ENCODE data around the gene CBX5. TPM values are rescaled to one million over a fixed set of nuclear protein-coding genes. Genes with fewer than 3 reads are reported as not detected.
A peak's percentile ranks its signal among the peaks of the same experiment; 100 is the strongest.

CBX5 gene
- total and polyA plus RNA-seq, 10 of the 15 experiments (the other 5 are each of a cell fraction or from before 2014, with no cell fraction given), result 46.7 to 138 (median 74.6) TPM

GRCh38 chr12:54240971-54241588 is 38.8 kb downstream of the CBX5 start (continued):
- TF ChIP-seq, protein P1, sequence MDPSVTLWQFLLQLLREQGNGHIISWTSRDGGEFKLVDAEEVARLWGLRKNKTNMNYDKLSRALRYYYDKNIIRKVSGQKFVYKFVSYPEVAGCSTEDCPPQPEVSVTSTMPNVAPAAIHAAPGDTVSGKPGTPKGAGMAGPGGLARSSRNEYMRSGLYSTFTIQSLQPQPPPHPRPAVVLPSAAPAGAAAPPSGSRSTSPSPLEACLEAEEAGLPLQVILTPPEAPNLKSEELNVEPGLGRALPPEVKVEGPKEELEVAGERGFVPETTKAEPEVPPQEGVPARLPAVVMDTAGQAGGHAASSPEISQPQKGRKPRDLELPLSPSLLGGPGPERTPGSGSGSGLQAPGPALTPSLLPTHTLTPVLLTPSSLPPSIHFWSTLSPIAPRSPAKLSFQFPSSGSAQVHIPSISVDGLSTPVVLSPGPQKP (IDR thresholded peaks at IDR 0.05; ENCODE audit: low read depth, low read length), result no peak
- TF ChIP-seq BCL11A (IDR thresholded peaks at IDR 0.05; ENCODE audit: low read depth, low read length), result peak; percentile 6; the same call in 1 of the 2 replicates
- TF ChIP-seq, protein P2, sequence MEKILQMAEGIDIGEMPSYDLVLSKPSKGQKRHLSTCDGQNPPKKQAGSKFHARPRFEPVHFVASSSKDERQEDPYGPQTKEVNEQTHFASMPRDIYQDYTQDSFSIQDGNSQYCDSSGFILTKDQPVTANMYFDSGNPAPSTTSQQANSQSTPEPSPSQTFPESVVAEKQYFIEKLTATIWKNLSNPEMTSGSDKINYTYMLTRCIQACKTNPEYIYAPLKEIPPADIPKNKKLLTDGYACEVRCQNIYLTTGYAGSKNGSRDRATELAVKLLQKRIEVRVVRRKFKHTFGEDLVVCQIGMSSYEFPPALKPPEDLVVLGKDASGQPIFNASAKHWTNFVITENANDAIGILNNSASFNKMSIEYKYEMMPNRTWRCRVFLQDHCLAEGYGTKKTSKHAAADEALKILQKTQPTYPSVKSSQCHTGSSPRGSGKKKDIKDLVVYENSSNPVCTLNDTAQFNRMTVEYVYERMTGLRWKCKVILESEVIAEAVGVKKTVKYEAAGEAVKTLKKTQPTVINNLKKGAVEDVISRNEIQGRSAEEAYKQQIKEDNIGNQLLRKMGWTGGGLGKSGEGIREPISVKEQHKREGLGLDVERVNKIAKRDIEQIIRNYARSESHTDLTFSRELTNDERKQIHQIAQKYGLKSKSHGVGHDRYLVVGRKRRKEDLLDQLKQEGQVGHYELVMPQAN (conservative IDR thresholded peaks at IDR 0.05), result no peak
- peak; percentile 39; the same call in 1 of the 2 replicates for TF ChIP-seq IRF4 (IDR thresholded peaks at IDR 0.05; ENCODE audit: low read depth, low read length)
- no peak for TF ChIP-seq KAT2A (conservative IDR thresholded peaks at IDR 0.05; ENCODE audit: control insufficient read depth, low read depth, low read length)
- TF ChIP-seq FOXM1 (IDR thresholded peaks at IDR 0.05; ENCODE audit: low read depth, low read length), result peak; percentile 52; the same call in 1 of the 2 replicates
- TF ChIP-seq, protein P3, sequence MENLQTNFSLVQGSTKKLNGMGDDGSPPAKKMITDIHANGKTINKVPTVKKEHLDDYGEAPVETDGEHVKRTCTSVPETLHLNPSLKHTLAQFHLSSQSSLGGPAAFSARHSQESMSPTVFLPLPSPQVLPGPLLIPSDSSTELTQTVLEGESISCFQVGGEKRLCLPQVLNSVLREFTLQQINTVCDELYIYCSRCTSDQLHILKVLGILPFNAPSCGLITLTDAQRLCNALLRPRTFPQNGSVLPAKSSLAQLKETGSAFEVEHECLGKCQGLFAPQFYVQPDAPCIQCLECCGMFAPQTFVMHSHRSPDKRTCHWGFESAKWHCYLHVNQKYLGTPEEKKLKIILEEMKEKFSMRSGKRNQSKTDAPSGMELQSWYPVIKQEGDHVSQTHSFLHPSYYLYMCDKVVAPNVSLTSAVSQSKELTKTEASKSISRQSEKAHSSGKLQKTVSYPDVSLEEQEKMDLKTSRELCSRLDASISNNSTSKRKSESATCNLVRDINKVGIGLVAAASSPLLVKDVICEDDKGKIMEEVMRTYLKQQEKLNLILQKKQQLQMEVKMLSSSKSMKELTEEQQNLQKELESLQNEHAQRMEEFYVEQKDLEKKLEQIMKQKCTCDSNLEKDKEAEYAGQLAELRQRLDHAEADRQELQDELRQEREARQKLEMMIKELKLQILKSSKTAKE (IDR thresholded peaks at IDR 0.05; ENCODE audit: low read depth, poor library complexity, severe bottlenecking), result no peak
- peak; percentile 20; the same call in 1 of the 2 replicates for TF ChIP-seq MLLT1 (IDR thresholded peaks at IDR 0.05)
- 0 out of 2 replicates have a peak, but pooled peaks have one; percentile 64 for TF ChIP-seq NBN (IDR thresholded peaks at IDR 0.05)
- TF ChIP-seq, protein P4, sequence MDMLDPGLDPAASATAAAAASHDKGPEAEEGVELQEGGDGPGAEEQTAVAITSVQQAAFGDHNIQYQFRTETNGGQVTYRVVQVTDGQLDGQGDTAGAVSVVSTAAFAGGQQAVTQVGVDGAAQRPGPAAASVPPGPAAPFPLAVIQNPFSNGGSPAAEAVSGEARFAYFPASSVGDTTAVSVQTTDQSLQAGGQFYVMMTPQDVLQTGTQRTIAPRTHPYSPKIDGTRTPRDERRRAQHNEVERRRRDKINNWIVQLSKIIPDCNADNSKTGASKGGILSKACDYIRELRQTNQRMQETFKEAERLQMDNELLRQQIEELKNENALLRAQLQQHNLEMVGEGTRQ (IDR thresholded peaks at IDR 0.05; ENCODE audit: borderline replicate concordance, low read depth, low read length), result no peak
- TF ChIP-seq TCF12 (IDR thresholded peaks at IDR 0.05; ENCODE audit: low read depth, low read length), result peak; percentile 45; the same call in 1 of the 2 replicates
- TF ChIP-seq EP300 (IDR thresholded peaks at IDR 0.05; ENCODE audit: borderline replicate concordance in 1 of 2, control insufficient read depth in 1 of 2, low read depth in 2 of 2, low read length in 2 of 2), result 0 out of 4 replicates have a peak, but pooled peaks of 1 of the 2 experiments have one; percentile 39
- peak; percentile 73 for TF ChIP-seq IKZF1 (conservative IDR thresholded peaks at IDR 0.05)
- TF ChIP-seq HDGF (IDR thresholded peaks at IDR 0.05), result 0 out of 2 replicates have a peak, but pooled peaks have one; percentile 38
- TF ChIP-seq ATF7 (IDR thresholded peaks at IDR 0.05; ENCODE audit: low read depth), result peak; percentile 29; the same call in 1 of the 2 replicates
- no peak for TF ChIP-seq FOXK2 (IDR thresholded peaks at IDR 0.05)
- TF ChIP-seq, protein P5, sequence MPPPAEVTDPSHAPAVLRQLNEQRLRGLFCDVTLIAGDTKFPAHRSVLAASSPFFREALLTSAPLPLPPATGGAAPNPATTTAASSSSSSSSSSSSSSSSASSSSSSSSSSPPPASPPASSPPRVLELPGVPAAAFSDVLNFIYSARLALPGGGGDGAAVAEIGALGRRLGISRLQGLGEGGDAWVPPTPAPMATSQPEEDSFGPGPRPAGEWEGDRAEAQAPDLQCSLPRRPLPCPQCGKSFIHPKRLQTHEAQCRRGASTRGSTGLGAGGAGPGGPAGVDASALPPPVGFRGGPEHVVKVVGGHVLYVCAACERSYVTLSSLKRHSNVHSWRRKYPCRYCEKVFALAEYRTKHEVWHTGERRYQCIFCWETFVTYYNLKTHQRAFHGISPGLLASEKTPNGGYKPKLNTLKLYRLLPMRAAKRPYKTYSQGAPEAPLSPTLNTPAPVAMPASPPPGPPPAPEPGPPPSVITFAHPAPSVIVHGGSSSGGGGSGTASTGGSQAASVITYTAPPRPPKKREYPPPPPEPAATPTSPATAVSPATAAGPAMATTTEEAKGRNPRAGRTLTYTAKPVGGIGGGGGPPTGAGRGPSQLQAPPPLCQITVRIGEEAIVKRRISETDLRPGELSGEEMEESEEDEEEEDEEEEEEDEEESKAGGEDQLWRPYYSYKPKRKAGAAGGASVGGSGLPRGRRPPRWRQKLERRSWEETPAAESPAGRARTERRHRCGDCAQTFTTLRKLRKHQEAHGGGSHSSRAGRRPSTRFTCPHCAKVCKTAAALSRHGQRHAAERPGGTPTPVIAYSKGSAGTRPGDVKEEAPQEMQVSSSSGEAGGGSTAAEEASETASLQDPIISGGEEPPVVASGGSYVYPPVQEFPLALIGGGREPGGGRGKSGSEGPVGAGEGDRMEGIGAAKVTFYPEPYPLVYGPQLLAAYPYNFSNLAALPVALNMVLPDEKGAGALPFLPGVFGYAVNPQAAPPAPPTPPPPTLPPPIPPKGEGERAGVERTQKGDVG (CRISPR knock-in tag; IDR thresholded peaks at IDR 0.05), result no peak

All from GM12878 (cell line).